Stimulated activated CD4-positive, alpha-beta T cell treated with anti-CD3 and anti-CD28 coated beads, Interleukin-1b, Interleukin-23, amount 100 ng/mL, for 24 hours (primary cell): ENCODE results near the gene ZNF500.
"Not testable (repeated sequence)": the region's sequence is repeated elsewhere in the genome, so short reads cannot be mapped to it uniquely, and the experiment has no call there.

Experiments used
- DNase-seq, 4 experiments: peaks; one replicate each; pipeline ENCODE4 v3.0.0-alpha.2; 2020; ENCODE audit warnings: low read depth in 4 of 4, low spot score in 1 of 4

ZNF500 gene

GRCh38 chr16:4746991-4747574, 19.9 kb downstream of the ZNF500 start:
- no peak for DNase-seq

GRCh38 chr16:4746215-4746614, 20.7 kb downstream of the ZNF500 start:
- no peak for DNase-seq

DNA sequence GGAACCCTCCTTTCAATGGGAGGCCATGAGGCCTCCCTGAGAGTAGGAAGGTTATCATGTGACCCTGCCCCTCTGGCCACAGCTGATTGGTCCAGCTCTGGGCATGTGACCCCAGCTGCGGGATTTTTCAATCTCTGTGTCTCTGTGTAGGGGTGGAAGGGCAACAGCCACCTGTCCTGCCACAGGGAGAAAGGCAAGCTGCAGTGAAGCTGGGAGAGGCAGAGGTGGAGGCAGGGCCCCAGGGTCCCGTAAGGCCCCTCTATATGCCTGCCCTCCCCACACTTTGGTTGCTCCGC, 21.7 kb downstream of the ZNF500 start:
- no peak for DNase-seq

DNA sequence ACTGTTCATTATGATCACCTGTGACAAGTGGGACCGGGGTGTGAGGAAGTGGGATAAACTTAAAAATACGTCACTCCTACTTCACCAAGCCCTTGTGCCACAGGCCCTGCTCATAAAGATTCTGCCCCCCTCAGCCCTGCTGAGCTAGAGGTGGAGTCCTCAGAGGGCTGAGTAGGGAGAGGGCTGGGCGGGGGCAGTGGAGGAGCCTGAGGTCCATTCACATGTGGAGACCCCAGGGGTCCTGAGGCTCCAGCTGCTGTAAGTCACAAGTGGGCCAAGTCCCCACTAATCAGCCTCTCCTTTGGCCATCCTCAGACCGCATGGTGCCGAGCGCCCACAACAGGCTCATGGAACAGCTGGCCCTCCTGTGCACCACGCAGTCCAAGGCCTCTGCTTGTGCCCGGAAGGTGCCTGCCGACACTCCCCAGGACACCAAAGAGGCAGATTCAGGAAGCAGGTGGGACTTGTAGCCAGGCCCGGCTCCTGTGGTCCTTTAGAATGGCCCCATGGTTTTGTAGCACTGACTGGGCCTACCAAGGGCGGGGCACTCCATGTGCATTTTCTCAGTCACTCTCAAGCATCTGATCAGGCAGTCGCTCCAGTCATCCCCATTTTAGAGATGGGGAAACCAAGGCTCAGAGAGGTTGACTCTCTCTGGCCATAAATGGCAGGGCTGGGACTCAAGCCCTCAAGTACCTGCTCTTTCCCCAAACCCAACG, 22.2 kb downstream of the ZNF500 start:
- no peak for DNase-seq

- DNase-seq = no peak
These were observed 23.6 kb downstream of the ZNF500 start for GRCh38 chr16:4743226-4743878.

DNA sequence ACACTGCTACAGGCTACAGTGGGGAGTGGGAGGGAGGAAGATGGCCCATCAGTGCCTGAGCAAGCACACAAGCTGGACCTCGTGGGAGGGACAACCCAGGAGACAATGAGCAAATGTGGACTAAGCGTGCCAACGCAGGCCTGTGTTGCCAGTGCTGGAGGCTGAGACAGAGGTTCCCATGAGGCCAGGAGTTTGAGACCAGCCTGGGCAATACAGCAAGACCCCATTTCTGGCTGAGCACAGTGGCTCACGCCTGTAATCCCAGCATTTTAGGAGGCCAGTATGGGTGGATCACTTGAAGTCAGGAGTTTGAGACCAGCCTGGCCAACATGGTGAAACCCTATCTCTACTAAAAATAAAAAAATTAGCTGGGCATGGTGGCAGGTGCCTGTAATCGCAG, 28.6 kb downstream of the ZNF500 start:
- not testable (repeated sequence) for DNase-seq

DNA sequence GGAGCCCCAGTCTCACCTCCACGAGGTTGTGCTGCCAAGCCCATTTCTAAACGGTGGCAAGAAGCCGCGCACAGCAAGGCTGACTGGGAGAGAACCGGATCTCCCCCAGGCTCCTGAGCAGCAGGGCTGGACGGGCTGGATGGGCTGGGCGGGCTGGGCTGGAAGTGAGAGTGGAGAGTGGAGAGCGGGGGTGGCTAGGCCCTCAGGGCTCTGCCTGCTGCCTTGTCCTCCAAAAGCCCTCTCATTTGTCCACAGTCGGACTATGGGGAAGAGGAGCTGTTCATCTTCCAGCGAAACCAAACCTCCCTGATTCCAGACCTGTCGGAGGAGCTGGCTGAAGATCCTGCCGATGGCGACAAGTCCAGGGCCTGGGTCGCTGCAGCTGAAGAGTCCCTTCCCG, 29.4 kb downstream of the ZNF500 start:
- DNase-seq = no peak

DNA sequence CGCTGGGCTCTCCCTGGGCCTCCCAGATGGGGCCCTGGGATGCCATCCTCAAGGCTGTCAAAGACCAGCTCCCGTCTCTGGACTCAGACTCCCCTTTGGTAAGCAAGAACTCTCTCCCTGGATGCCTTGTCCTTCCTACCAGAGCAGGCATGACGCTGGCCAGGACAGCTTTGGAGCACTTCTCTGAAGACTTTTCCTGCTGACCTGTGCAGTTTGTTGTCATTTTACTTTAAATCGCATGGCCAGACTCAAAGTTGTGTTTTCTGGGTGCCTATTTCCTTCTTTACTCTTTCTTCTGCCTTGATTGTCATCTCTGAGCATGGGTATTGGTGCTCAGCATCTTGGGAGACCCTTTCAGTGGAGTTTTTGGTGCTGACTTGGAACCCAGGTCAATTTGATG, 30.4 kb downstream of the ZNF500 start:
- DNase-seq = no peak

DNA sequence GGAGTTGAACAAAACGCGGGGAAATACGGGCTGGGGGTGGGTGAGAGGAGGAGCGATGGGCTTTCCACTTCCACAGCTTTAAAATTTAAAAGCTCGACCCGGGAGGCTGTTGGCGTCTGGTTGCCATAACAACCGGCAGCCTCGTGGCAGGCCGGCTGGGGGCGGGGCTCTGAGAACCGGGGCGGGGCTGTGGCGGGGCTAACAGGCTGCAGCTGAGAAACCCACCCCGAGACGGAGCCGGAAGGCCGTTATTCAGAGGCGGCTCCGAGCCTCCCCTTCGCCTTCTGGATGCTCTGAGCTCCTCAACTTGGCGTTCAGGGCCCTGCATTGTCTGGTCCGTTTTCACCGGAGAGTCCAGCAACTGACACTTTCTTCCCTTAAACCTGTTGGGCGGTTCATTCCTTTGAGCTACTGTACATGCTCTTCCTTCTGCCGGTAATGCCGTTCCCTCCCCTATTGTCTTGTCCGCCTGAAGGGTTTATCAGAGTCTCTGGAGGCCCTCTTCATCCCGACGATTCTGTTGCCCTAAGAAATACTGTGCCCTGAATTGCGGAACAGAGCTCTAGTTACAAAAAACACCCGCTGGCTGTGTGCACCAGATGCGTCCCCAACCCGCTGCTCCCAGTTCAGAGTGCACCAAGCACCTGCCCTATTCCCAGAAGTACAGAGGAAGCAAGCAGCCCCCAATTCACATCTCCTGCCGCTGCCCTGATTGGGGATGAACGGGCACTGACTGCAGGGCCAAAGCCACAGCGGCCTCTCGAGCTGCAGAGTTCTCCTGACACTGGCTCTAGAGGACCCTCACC, 32.0 kb downstream of the ZNF500 start:
- DNase-seq = peak; percentile 88 to 91 (median 88)

DNA sequence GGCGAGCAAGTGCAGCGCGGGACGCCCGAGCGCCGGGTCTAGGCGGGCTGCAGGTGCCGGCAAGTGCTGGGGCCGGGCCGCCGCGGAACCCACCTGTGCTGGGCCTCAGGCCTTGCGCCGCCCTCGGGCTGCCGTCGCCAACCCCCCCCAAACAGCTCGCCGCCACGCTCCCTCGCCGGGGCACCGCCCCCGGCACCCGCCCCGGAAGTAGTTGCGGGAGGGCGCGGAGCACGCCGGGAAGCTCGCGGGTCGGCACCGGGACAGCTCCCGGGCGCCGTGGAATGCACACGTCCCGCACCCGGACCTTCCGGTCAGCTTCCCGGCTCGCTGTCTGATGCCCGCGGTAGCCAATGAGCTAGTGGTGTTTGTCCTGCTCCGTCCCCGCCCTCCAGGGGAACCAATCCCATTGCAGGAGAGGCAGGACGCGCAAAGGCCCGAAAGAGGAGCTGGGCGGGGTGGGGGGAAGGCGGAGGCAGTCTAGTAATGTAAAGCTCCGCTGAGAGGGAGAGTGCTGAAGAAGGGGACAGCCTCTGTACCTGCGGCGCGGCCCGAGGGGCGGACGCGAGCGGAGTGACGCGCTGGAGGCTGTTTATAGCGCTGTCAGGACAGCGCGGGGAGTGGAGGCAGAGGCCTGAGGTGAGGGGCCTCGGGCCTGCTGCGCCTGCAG, 32.8 kb downstream of the ZNF500 start, which contains the start of the genes ANKS3 and DNAAF8:
ANKS3 (minus strand) TSS at position 209 of the 667 bp plus-strand sequence. CDS start 4,122 bp downstream, outside the sequence.
DNAAF8 (plus strand) TSS at position 475 of the 667 bp plus-strand sequence. CDS start 1,978 bp downstream, outside the sequence.
- peak; percentile 39 to 75 (median 60) for DNase-seq

DNA sequence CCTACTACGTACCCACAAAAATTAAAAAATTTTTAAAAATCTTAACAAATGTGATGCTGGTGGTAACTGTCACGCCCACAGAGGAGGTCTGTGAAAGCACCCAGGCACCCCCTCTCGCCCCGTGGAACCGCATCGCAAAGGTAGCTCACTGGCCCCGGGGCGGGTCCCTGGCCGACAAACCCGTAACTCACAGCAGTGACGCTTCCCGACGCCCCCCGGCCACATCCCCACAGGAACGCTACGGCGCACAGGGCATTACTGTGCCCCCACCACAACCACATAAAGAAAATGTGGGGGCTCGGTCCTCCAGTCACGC, 33.3 kb downstream of the ZNF500 start:
- peak in 3 of 4 experiments; percentile 19 to 21 (median 20) for DNase-seq

DNA sequence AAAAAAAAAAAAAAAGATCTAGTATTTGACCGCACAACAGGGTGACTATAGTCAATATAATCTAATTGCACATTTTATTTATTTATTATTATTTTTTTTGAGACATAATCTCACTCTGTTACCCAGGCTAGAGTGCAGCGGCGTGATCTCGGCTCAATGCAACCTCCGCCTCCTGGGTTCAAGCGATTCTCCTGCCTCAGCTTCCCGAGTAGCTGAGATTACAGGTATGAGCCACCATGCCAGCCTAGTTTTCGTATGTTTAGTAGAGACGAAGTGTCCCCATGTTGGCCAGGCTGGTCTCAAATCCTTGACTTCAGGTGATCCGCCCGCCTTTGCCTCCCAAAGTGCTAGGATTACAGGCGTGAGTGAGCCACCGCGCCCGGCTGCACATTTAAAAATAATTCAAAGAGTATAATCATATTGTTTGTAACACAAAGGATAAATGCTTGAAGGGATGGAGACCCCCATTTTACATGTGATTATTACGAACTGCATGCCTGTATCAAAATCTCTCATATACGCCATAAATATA, 33.7 kb downstream of the ZNF500 start:
- no peak for DNase-seq

DNA sequence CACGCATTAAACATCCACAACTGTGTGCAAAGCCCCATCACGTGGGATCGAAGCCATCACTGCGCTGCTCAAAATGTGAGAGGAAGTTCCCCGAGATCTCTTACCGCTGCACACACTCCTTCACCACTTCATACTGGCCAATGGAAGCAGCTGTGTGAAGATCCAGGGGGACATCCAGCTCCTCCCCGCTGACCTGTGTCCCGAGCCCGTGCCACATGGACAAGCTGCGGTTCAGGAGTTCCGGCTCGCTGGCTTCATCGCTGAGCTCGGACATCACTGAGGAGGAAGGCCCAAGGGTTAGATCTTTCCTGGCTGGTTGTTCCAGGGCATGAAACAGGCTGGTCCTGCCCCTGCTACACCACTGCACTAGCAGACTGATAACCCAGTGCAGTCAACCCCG, 37.1 kb downstream of the ZNF500 start:
- DNase-seq = no peak

GRCh38 chr16:4728676-4729075, 38.3 kb downstream of the ZNF500 start:
- no peak for DNase-seq

- no peak for DNase-seq
These were observed 40.3 kb downstream of the ZNF500 start for GRCh38 chr16:4726616-4727015.

GRCh38 chr16:4724661-4725270, 42.2 kb downstream of the ZNF500 start:
- DNase-seq = no peak

- no peak for DNase-seq
These were observed 43.7 kb downstream of the ZNF500 start for GRCh38 chr16:4723071-4723767.

DNA sequence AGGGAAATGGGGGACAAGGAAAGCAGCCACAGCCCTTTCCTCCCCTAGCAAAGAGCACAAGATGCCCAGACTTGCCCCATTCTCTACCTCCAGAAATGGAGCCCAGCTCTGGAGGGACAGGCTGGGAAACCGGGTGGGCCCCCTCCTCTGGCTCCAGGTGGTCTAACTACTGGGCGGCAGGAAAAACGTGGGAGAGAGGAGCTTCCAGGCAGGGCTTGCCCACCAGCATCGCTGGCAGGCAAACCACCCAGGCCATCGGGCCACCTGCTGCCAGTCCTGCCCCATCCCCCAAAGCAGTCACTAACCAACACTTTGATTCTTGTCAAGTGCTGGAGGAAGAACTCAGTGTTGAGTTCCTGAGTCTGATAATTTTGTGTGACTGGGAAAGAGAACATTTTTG, 48.5 kb downstream of the ZNF500 start:
- DNase-seq = no peak

DNA sequence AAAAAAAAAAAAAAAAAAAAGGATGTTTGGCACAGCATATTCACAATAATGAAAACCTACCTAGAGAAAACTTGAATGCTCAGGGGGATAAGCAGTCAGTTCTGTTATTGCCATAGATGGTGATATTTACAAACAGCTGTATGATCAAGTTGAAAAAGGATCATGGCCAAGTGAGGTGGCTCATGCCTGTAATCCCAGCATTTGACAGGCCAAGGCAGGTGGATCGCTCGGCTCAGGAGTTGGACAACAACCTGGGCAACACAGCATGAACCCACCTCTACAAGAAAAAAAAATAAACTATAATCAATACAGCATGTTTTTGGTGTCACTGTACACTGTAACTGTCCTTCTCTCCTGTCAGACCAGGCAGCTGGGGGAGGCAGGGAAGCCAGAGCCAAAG, 52.0 kb downstream of the ZNF500 start:
- DNase-seq = no peak
